Type B pancreatic cell (in vitro differentiated cells): Measurements from ENCODE around the gene BICD1. TPM values are rescaled to one million over a fixed set of nuclear protein-coding genes. Genes with fewer than 3 reads are reported as not detected.

Source experiments
- DNase-seq: peaks from one replicate; pipeline ENCODE4 v3.0.0; 2021; ENCODE audit warnings: mixed read lengths; ENCODE audit not compliant: unreplicated experiment; ENCODE audit errors: extremely low spot score
- H3K27ac Mint-ChIP-seq: 2 replicates; pipeline ENCODE4 v1.8.0; 2021; ENCODE audit warnings: mild to moderate bottlenecking, mixed read lengths
- H3K27me3 Mint-ChIP-seq: 2 replicates; pipeline ENCODE4 v1.8.0; 2021; ENCODE audit warnings: mixed read lengths
- H3K36me3 Mint-ChIP-seq: 2 replicates; pipeline ENCODE4 v1.8.0; 2021; ENCODE audit warnings: mixed read lengths
- H3K4me1 Mint-ChIP-seq: one replicate; pipeline ENCODE4 v1.8.0; 2021; ENCODE audit warnings: mixed read lengths; ENCODE audit not compliant: unreplicated experiment
- H3K4me3 Mint-ChIP-seq: 2 replicates; pipeline ENCODE4 v1.8.0; 2021; ENCODE audit warnings: mild to moderate bottlenecking, mixed read lengths
- H3K9me3 Mint-ChIP-seq: 2 replicates; pipeline ENCODE4 v1.8.0; 2021; ENCODE audit warnings: mixed read lengths
- long read RNA-seq: library from polyadenylated mRNA; unstranded; transcript quantifications from one replicate; pipeline ENCODE4 v2.0.0, GENCODE V29; 2020
- total RNA-seq: library from RNA; stranded (reverse); gene quantifications from 2 replicates; pipeline ENCODE4 v1.2.1, GENCODE V29; 2021; ENCODE audit warnings: low replicate concordance
- TF ChIP-seq, protein P1 (sequence below): fragments of 200-600 bp; sonication (generic); conservative IDR thresholded peaks from 2 replicates; pipeline ENCODE4 v1.5.0; 2021; ENCODE audit warnings: antibody characterized with exemption, mild to moderate bottlenecking

BICD1 gene
- 37.7 and 74.3 TPM in 2 replicates for total RNA-seq
- long read RNA-seq, partial matches to known transcripts, result 8 of 21 reads
- long read RNA-seq, other reads (novel, unspliced or antisense), result 11 of 21 reads

DNA sequence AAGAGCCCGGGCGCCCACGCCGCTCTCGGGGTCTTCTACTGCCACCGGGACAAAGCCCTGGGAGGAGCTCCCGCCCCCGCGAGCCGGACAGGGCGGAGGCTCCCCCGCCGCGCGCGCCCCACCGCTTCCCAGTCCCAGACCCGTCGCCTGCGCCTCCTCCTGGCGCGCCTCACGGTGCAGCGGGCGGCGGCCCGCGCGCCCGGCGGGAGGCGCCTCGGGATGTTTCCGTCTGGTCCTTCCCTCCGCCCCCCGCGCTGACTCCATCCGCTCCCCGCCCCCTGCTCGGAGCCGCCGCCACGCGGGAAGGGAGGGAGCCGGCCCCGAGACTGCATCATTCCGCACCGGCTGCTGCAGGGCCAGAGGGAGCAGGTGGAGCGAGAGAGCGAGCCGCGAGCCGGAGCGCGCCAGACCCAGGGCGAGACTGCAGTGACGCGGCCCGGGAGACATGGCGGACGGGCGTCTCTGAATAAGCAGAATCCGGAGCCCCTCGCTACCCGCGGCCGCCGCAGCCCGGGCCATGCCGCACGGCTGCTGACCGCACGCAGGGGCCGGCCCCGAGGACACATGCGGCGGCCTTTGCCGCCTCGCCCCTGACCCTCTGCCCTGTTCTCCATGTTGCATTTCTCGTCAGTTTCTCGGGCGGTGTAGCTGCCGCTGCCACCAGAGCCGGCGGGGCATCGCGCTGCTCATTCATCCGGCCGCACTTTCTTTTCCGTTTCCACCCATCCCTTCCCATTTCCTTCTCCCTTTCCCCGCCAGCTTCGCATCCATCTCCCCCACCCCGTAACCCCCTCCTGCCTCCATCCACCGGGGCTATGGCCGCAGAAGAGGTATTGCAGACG lies at the start of gene BICD1:
BICD1 (plus strand) TSS at position 331 of the 842 bp plus-strand sequence; CDS start at position 816, 485 bp downstream.
- peaks cover 20% of the 10 kb centered on the region for H3K27me3 Mint-ChIP-seq
- TF ChIP-seq, protein P1, sequence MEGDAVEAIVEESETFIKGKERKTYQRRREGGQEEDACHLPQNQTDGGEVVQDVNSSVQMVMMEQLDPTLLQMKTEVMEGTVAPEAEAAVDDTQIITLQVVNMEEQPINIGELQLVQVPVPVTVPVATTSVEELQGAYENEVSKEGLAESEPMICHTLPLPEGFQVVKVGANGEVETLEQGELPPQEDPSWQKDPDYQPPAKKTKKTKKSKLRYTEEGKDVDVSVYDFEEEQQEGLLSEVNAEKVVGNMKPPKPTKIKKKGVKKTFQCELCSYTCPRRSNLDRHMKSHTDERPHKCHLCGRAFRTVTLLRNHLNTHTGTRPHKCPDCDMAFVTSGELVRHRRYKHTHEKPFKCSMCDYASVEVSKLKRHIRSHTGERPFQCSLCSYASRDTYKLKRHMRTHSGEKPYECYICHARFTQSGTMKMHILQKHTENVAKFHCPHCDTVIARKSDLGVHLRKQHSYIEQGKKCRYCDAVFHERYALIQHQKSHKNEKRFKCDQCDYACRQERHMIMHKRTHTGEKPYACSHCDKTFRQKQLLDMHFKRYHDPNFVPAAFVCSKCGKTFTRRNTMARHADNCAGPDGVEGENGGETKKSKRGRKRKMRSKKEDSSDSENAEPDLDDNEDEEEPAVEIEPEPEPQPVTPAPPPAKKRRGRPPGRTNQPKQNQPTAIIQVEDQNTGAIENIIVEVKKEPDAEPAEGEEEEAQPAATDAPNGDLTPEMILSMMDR, result peak; percentile 49
- no peaks in the 10 kb centered on the region for H3K9me3 Mint-ChIP-seq
- peak within 1 kb of the TSS; percentile 96 for H3K4me3 Mint-ChIP-seq
- peaks cover 9% of the 10 kb centered on the region for H3K36me3 Mint-ChIP-seq
- H3K4me1 Mint-ChIP-seq, result peaks cover 3% of the 10 kb centered on the region
- H3K27ac Mint-ChIP-seq, result peak within 1 kb of the TSS; percentile 83
- DNase-seq, result peak; percentile 87

- Mint-ChIP-seq H3K9me3 (no peaks in the 10 kb centered on the region), H3K4me3 (no peak overlapping the region), H3K36me3 (peaks cover 3% of the 10 kb centered on the region), H3K4me1 (peaks cover 5% of the 10 kb centered on the region), H3K27ac (no peak overlapping the region), H3K27me3 (peaks cover 7% of the 10 kb centered on the region)
- TF ChIP-seq, protein P1, result no peak
- no peak for DNase-seq
Measured at GRCh38 chr12:32061033-32061432, 45.6 kb upstream of the BICD1 start.

- no peaks in the 10 kb centered on the region for H3K9me3 Mint-ChIP-seq
- DNase-seq, result no peak
- H3K27ac Mint-ChIP-seq, result no peak overlapping the region
- peaks cover 3% of the 10 kb centered on the region for H3K36me3 Mint-ChIP-seq
- no peak overlapping the region for H3K4me3 Mint-ChIP-seq
- TF ChIP-seq, protein P1, result peak; percentile 46
- peaks cover 9% of the 10 kb centered on the region for H3K4me1 Mint-ChIP-seq
- H3K27me3 Mint-ChIP-seq, result peaks cover 12% of the 10 kb centered on the region
Measured at GRCh38 chr12:32062881-32063280, 43.8 kb upstream of the BICD1 start.

DNA sequence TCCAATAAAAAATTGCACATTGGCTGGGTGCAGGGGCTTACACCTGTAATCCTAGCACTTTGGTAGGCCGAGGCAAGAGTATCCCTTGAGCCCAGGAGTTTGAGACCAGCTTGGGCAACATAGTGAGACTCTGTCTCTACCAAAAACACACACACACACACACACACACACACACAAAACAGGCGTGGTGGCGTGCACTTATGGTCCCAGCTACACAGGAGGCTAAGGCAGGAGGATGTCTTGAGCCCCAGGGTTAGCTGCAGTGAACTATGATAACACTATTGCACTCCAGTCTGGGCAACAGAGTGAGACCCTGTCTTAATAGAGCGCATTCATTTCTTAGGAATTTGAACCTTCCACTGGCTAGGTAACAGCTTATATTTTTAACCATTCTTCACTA lies 42.9 kb upstream of the BICD1 start:
- peaks cover 3% of the 10 kb centered on the region for H3K36me3 Mint-ChIP-seq
- no peaks in the 10 kb centered on the region for H3K9me3 Mint-ChIP-seq
- H3K4me1 Mint-ChIP-seq, result peaks cover 9% of the 10 kb centered on the region
- no peak for DNase-seq
- H3K27me3 Mint-ChIP-seq, result peaks cover 12% of the 10 kb centered on the region
- TF ChIP-seq, protein P1, result no peak
- no peak overlapping the region for H3K27ac Mint-ChIP-seq
- H3K4me3 Mint-ChIP-seq, result no peak overlapping the region

GRCh38 chr12:32066206-32066605 lies 40.4 kb upstream of the BICD1 start:
- no peak for DNase-seq
- TF ChIP-seq, protein P1, result no peak
- Mint-ChIP-seq H3K4me3 (no peak overlapping the region), H3K27me3 (peaks cover 12% of the 10 kb centered on the region), H3K27ac (peak overlapping the region; percentile 0), H3K4me1 (peaks cover 8% of the 10 kb centered on the region), H3K36me3 (peaks cover 3% of the 10 kb centered on the region), H3K9me3 (no peaks in the 10 kb centered on the region)
